Choroid plexus epithelial cell (primary cell): ENCODE data around the gene CEP164.

Experiments used
- DNase-seq: peaks from one replicate; pipeline ENCODE4 v3.0.0-alpha.2; 2010; ENCODE audit warnings: low read depth
- H3K4me3 ChIP-seq: 2 replicates; pipeline ENCODE4 v1.5.1; 2011; ENCODE audit warnings: low read depth, mild to moderate bottlenecking, control low read depth, low read length, moderate library complexity
- TF ChIP-seq, protein P1 (sequence below): conservative IDR thresholded peaks from 2 replicates; pipeline ENCODE4 v1.5.1; 2011; ENCODE audit warnings: low read depth, mild to moderate bottlenecking, control low read depth, inconsistent platforms, low read length, moderate library complexity

CEP164 gene

DNA sequence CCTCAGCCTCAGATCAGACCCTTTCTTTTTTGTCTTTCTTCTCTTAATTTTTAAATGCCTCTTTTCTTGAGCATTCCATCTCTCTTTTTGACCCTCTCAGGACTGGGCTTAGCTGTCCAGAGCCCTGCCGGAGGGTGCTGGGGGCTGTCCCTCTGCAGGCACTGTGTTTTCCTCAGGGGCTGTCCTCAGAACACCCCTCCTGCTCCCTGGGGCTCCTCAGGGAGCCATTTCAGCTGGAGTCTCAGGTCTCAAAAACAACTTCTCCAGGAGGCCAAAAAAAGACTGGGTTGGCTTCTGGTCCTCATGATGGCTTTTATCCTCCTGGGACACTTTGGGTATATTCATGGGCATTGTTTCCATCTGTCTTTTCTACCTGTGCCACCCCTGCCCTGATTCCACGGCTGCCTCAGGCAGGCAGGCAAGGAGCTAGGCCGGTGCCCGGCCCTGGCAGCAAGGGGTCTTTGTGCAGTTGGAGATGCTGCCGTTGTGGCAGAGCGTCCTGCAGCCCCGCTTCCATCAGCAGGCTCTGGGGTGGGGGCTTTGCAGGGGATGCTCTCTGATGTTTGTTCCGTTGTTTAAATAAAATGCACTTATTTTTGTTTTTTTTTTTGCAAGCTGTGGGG, 85.1 kb downstream of the CEP164 start:
- DNase-seq = no peak

DNA sequence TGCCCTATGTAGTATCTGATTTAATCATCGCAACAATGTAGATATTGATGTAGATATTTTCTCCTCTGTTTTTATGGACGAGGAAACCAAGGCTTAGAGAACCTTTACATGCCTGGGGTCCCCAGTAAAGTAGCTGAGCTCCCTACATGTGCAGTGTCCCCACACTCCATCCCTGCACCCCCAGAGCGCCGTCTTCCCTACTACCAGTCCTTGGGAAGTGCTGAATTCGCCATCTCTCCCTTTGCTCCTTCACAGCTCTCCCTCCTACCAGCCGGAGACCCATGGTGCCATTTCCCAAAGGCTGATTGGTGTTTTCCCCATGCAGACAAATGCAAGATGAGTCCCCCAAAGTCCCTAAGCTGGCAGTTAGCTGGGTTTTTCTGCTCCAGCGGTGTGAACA, 86.0 kb downstream of the CEP164 start:
- H3K4me3 ChIP-seq = no peak overlapping the region
- DNase-seq = no peak
- TF ChIP-seq, protein P1, sequence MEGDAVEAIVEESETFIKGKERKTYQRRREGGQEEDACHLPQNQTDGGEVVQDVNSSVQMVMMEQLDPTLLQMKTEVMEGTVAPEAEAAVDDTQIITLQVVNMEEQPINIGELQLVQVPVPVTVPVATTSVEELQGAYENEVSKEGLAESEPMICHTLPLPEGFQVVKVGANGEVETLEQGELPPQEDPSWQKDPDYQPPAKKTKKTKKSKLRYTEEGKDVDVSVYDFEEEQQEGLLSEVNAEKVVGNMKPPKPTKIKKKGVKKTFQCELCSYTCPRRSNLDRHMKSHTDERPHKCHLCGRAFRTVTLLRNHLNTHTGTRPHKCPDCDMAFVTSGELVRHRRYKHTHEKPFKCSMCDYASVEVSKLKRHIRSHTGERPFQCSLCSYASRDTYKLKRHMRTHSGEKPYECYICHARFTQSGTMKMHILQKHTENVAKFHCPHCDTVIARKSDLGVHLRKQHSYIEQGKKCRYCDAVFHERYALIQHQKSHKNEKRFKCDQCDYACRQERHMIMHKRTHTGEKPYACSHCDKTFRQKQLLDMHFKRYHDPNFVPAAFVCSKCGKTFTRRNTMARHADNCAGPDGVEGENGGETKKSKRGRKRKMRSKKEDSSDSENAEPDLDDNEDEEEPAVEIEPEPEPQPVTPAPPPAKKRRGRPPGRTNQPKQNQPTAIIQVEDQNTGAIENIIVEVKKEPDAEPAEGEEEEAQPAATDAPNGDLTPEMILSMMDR = no peak

More for the DNA sequence above, 85.1 kb downstream of the CEP164 start:
- no peak overlapping the region for H3K4me3 ChIP-seq
- TF ChIP-seq, protein P1 = no peak

DNA sequence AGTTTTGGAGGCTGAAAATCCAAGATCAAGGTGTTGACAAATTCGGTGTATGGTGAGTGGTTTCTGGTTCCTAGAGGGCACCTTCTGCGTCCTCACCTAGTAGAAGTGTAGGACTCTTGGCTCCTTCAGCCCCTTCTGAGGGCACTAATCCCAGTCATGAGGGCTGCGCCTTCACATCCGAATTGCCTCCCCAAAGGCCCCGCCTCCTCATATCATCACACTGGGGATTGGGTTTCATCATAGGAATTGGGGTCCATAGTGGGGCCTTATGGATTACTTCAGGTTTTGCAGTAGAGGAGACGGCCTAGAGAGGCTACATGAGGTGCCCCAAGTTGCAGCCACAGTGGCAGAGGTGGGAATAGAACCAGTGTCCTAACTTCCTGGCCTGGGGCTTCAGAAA, 87.1 kb downstream of the CEP164 start:
- H3K4me3 ChIP-seq = no peak overlapping the region
- TF ChIP-seq, protein P1 = no peak
- no peak for DNase-seq

DNA sequence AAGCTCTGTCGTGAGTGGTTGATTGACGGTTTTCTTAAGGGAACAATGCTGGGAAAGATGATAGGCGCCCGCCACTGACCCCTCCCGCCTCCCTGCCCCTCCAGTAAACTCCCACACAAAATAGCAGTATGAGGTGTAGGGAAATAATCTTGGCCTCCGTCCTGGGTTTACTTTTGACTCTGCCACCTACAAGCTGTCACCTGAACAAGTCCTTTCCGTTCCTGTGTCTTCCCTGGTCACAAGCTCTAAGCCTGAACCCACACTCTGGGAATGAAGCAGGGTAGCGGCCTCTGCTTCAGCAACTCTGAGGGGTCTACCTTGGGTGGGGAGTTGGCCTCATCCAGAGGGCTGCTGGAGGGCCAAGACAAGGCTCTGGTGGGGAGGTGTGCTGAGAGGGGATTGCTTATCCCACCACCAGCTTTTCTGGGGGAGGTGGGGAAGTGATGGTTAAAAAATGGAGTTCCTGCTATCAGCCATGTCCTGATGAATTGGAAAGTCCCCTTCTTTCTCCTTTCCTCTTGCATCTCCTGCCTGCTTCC, 87.8 kb downstream of the CEP164 start:
- TF ChIP-seq, protein P1 = no peak
- H3K4me3 ChIP-seq = no peak overlapping the region
- DNase-seq = no peak

DNA sequence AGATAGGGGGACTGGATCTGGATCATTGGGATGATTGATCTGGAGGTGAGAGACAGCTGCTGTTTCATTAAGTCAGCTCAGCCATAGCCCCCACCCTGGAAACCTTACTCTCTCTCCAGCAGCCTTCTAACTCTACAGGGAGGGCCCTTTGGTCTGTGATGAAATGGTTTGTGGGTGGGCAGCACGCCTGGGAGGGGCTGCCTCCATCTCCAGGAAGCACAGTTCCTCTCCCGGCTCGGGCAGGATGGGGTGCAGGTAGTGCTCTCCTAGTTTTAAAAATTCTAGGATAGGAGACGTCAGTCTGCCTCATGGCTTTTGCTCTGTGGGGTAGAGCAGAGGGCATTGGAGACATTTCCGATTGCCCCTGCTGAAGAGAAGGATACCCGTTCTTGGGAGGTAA, 89.7 kb downstream of the CEP164 start:
- TF ChIP-seq, protein P1 = no peak
- no peak overlapping the region for H3K4me3 ChIP-seq
- no peak for DNase-seq

DNA sequence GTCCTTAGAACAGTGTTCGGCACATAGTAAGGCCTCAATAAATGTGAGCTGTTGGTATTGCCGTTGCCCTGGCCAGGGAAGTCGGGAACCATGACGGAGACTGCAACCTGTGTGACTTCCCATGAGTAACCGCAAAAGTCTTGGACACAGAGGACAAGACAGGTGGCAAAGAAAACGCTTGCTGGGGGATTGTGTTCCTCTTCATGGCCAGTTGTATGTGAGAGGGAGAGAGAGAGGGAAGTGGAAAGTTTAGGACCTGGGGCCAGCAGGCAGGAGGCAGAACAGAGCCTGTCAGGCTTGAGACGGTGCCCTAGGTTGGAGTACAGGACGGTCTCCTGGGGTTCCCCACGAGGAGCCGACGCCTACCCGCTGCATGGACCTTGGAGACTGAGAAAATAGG, 90.2 kb downstream of the CEP164 start:
- DNase-seq = no peak
- no peak overlapping the region for H3K4me3 ChIP-seq
- TF ChIP-seq, protein P1 = no peak
